Stimulated activated CD4-positive, alpha-beta T cell treated with anti-CD3 and anti-CD28 coated beads, Interleukin-2, amount 100 ng/mL, for 4 hours (primary cell): ENCODE data around the gene SLC31A2.
"Not testable (repeated sequence)": the region's sequence is repeated elsewhere in the genome, so short reads cannot be mapped to it uniquely, and the experiment has no call there.

Experiments
- DNase-seq: peaks from one replicate; pipeline ENCODE4 v3.0.0-alpha.2; 2020; ENCODE audit warnings: low read depth

Gene SLC31A2, protein sequence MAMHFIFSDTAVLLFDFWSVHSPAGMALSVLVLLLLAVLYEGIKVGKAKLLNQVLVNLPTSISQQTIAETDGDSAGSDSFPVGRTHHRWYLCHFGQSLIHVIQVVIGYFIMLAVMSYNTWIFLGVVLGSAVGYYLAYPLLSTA

DNA sequence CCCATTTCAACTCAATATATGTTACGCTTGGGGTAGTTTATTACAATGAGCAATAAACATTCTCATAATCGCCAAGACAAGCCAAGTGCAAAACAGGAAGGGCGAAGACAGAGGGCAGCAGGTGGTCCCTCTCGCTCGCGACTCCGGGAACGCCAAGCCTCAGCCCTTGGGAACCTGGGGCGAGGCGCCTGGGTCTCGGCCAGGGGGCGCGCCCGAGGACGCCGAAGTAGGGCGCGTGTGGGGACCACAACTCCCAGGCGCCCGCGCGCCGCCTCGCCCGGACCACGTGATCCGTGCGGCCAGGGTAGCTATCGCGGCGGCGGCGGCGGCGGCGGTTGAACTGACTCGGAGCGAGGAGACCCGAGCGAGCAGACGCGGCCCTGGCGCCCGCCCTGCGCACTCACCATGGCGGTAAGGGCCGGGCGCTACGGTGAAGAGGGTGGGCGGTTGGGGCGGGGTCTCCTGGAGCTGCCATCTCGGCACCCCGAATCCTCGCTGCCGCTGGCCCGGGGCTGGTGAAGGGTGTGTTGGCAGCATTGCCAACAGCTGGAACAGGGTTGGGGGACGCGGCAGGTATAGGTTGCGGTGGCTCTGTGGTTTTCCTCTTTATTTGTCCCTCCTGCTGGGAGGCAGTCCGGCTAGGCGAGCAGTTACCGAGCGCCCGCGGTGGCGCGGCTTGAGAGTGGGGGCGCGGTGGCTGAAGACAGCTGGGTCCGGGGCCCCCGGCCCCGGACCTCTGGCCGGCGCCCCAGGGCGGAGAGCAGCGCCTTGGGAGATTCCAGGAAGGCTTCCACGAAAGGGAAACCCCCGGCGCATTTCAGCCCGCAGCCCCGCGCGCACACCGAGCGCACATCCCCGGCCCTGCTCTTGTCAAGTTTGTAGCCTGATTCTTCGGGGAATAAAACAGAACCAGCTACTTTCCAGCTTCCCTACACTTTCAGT is at the start of gene SLC31A2:
Gene SLC31A2, plus strand, starts transcription at position 338 of the 942 bp plus-strand sequence. Its CDS starts 68 bp downstream, at position 406.
- peak; percentile 81 for DNase-seq

GRCh38 chr9:113105345-113105744 is 45.5 kb upstream of the SLC31A2 start:
- not testable (repeated sequence) for DNase-seq

- not testable (repeated sequence) for DNase-seq
Observed at GRCh38 chr9:113111065-113111951, 39.5 kb upstream of the SLC31A2 start.

- not testable (repeated sequence) for DNase-seq
Observed at GRCh38 chr9:113112706-113113510, 37.9 kb upstream of the SLC31A2 start.

- DNase-seq, result not testable (repeated sequence)
Observed at GRCh38 chr9:113118829-113119228, 32.0 kb upstream of the SLC31A2 start.

GRCh38 chr9:113125386-113126035 is 25.3 kb upstream of the SLC31A2 start:
- DNase-seq, result no peak

DNA sequence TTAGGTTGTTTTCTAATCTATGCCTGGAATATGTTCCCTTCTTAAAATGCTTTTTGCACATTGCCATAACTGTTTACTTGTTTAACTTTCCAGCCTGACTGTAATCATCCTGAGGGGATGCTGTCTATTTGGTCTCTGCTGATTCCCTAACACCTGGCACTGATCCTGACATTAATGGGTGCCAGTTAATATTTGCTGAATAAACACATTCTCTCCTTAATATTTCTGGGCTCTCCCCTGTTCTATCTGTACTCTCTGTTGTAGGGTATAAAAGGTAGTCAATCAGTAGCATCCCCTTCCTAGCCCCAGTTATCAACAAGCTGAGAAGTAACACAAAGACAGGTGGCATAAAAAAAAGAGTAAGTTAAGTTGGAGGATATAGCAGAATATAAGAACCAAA is 21.3 kb upstream of the SLC31A2 start:
- no peak for DNase-seq

DNA sequence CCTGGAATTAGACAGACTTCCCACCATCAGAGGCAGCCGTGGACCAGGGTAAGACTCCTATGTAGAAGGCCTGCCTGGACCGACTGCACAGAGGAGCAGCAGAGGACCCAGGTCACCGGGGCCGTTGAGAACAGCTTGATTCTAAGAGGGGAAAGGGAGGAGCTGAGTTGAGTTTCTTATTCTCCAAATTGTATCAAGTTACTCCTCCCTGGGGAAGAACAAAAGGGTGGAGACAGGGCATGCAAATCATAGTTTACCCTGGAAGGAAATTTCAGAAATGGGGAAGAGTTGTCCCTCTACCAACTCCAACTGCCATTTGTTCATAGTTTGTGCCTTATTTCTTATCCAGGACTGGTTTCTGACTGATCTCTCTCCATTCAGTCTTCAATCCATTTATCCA is 20.9 kb upstream of the SLC31A2 start:
- no peak for DNase-seq

GRCh38 chr9:113131689-113132151 is 19.1 kb upstream of the SLC31A2 start:
- no peak for DNase-seq

DNA sequence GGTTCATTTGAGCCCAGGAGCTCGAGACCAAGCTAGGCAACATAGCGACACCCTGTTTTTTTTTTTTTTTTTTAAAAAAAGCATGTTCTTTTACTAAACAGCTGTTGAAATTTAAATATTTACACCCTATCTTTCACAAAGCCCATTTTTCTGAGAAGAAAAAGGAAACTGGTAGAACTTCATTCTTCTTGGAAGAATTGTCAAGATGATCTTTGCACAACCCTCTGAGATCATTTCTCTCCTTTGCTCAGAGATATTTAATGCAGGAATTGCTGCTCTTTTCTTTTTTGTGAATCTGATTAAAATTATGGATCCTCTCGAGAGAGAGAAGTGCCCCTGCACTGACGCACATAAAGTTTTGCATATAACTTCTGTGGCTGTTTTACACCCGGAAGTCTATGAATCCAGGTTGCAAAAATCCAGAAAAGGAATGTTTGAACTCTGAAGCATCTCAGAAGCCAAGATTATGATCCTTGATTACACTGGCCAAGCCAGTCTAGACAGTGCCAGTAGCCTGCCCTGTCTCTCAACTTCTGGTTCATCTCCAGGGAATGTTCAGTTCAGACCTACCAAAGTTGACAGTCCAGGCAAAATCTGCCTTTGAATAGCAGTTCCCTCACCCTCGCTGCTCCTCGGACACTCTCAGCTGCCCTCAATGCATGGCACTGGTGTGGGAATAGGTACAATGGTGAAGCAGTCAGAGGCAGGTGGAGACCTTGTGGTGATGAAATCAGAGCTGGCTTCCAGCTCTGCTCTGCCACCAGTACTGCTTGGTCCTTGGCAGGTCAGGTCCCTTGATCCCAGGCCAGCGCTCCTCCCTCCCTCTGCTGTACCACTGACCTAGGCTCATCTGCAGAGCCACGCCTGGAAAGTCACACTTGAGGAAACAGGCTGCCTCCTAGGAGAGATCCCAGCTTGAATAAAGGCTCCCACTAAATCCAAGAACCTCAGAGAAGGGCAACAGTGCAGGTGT is 13.3 kb upstream of the SLC31A2 start:
- DNase-seq, result no peak

GRCh38 chr9:113138760-113139159 is 12.0 kb upstream of the SLC31A2 start:
- no peak for DNase-seq

- DNase-seq, result no peak
Observed at GRCh38 chr9:113139225-113139829, 11.5 kb upstream of the SLC31A2 start.

- DNase-seq, result no peak
Observed at GRCh38 chr9:113139953-113140352, 10.9 kb upstream of the SLC31A2 start.

GRCh38 chr9:113140896-113141295 is 9.9 kb upstream of the SLC31A2 start:
- DNase-seq, result not testable (repeated sequence)

DNA sequence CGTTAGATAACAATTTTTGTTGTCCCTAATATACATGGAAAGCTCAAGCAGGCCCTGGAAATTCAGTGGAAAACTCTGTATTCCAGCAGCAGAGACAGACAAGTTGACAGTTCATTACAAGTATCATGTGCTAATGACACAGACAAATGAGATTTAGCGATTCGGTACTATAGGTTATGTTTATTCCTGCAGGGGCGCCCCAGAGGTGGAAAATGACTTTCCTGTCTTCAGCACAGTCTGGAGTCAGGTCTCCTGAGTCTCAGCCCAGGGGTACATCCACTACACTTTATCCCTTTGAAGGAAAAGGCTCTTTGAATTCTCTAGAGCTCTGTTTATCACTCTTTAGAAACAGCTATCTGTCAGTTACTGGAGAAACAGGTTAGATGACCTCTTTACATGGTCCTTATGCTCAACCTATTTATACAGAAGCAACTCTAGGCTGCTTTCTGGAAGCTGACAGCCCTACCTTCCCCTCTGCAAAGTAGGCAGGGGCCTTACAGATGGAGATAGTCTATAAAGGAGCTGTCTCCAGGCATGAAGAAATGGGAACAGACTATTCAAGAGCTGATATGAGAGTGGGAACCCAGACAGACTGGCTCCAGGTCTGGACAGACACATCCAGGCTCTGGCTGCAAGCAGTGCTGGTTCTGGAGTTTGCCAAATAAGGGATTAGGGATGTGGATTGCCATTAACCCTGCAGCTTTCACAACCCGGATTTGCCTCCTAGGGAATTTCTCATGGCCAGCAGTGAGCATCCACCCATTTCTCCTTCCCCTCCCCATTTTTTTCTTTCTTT is 7.2 kb upstream of the SLC31A2 start:
- no peak for DNase-seq

GRCh38 chr9:113148372-113148705 is 2.5 kb upstream of the SLC31A2 start:
- DNase-seq, result no peak

GRCh38 chr9:113148781-113149510 is 1.9 kb upstream of the SLC31A2 start:
- no peak for DNase-seq

DNA sequence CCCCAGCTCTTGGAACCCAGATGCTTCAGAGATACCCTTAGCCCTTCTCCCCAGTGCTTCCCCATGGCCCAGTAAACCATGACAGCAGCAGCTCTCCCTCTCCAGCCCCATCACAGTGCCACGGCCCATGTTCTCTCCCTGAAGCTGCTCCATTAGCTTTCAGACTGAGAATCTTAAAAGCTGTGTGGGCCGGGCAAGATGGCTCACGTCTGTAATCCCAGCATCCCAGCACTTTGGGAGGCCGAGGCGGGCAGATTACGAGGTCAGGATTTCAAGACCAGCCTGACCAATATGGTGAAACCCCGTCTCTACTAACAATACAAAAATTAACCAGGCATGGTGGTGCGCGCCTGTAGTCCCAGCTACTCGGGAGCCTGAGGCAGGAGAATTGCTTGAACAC is 1.2 kb upstream of the SLC31A2 start:
- not testable (repeated sequence) for DNase-seq
